Epithelial cell of esophagus (primary cell): ENCODE results near the gene RBM20.

Experiments used
- DNase-seq: peaks from one replicate; pipeline ENCODE4 v3.0.0; 2010; ENCODE audit warnings: low read depth
- H3K4me3 ChIP-seq: 2 replicates; pipeline ENCODE4 v1.5.1; 2011; ENCODE audit warnings: mild to moderate bottlenecking, low read length, control low read depth
- TF ChIP-seq, protein P1 (sequence below): IDR thresholded peaks from 2 replicates; pipeline ENCODE4 v1.5.1; 2011; ENCODE audit warnings: low read depth, mild to moderate bottlenecking, low read length, control low read depth, inconsistent platforms; ENCODE audit not compliant: insufficient read depth; ENCODE audit errors: missing control alignments

RBM20 gene

DNA sequence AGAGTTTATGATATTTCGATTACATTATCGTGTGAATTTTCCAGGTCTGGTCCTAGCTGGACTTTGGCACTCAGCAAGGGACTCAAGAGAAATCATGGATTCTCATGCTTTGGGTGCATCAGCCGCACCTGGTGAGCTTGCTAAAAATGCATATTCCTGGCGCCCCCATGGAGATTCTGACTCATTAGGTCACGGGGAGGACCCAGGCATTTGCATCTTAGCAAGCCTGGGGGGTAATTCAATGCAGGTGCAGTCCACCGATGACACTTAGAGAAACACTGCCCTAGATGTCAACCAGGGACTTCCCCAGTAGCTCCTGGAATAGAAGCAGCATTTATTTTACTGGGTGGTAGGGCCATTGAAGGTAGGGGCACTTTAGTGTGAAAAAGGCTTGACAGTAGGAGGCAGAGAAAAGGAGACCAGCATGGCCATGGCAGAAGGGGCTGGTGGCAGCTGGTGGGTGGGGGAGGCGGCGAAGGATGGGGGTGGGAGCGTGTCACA is 197.7 kb downstream of the RBM20 start:
- DNase-seq = no peak
- no peak overlapping the region for H3K4me3 ChIP-seq
- TF ChIP-seq, protein P1, sequence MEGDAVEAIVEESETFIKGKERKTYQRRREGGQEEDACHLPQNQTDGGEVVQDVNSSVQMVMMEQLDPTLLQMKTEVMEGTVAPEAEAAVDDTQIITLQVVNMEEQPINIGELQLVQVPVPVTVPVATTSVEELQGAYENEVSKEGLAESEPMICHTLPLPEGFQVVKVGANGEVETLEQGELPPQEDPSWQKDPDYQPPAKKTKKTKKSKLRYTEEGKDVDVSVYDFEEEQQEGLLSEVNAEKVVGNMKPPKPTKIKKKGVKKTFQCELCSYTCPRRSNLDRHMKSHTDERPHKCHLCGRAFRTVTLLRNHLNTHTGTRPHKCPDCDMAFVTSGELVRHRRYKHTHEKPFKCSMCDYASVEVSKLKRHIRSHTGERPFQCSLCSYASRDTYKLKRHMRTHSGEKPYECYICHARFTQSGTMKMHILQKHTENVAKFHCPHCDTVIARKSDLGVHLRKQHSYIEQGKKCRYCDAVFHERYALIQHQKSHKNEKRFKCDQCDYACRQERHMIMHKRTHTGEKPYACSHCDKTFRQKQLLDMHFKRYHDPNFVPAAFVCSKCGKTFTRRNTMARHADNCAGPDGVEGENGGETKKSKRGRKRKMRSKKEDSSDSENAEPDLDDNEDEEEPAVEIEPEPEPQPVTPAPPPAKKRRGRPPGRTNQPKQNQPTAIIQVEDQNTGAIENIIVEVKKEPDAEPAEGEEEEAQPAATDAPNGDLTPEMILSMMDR = no peak

DNA sequence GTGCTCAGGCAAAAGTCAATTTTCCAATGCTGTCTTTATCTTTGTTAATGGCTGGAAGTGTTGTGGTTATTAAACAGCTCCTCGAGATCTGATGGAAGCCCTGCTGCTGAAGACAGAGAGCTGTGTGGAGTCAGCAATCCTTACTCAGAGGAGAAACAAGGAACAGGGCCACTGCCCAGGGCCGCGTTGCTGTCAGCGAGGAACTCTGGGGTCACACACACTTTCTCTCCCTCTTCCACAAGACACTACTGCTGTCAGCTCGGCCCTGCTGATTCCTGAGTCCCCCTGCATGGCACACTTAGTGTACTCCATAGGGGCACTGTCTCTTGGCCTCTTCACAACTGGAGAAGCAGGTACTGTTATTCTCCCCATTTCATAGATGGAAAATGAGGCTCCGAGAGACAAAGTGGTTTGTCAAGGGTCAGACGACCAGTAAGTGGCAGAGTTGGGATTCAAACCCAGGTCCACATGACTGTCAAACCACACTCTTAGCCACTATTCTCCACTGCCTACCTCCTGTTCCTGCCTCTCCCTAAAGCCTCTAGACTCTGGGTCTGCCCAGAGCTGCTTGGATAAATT is 198.3 kb downstream of the RBM20 start:
- TF ChIP-seq, protein P1 = no peak
- no peak overlapping the region for H3K4me3 ChIP-seq
- no peak for DNase-seq

DNA sequence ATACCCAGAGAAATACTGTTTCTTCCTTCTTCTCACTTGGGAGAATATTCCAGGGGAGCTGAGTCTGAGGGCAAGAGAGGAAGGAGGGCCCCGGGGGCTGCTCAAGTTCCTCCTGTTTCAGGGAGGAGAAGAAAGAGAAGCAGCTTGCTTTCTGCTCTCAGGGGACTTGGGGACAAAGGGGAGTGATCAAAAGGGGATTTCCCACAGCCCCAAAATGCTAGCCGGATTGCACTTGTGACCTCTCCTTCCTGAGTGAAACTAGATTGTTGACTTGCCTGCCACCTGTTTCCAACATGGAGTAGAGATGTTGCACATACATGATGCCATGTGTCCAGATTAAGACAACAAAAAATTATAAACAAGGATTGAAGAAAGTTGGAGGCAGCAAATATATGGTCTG is 198.9 kb downstream of the RBM20 start:
- TF ChIP-seq, protein P1 = no peak
- H3K4me3 ChIP-seq = no peak overlapping the region
- no peak for DNase-seq

DNA sequence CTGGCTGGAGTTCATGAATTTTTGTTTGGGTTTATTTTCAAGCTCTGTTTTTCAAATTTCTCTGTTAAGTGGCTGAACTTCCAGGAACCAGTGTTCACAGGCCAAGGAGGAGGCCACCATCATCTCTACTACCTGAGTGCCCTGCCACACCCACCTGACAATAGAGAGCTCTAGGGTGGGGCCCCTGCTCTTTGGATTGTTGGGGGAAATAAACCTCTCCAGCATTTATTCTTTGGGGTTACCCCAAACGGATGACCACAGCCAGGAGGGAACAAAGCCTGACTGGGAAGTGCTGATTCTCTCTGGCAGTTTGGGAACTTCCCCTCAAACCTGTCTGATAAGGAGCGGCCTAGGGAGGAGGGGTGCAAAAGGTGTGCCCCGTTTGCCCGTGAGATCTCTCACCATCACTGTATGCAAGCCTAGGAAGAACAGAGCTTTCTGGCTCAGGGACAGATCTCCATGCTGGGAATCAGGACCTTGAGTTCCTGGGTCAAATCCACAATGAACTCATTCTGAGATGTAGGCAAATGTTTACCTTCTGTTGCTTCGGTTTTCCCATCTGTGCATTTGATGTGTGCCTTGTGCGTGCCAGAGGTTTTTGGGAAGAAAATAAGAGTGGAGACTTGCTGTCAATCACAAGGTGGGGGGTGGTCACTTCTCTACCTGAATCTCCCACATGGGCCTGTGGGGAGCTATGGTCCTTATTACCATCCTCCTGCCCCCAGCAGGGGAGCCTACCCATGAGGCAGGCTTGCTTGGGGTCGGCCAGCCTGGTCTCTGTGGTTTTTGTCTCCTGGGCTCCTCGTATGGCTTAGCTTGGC is 199.9 kb downstream of the RBM20 start:
- H3K4me3 ChIP-seq = no peak overlapping the region
- DNase-seq = no peak
- TF ChIP-seq, protein P1 = no peak

DNA sequence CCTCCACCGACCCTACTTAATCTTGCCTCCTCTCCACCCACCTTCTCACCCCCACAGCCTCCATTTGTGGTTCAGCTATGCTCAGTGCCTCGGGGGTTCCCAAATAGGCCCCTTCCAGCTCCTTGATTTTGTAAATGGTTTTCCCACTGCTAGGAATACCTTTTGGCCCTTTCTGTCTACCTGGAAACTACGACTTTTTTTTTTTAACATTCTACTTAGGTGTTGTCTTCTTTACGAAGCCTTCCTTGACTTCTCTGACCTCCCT is 200.4 kb downstream of the RBM20 start:
- DNase-seq = no peak
- no peak overlapping the region for H3K4me3 ChIP-seq
- TF ChIP-seq, protein P1 = no peak

DNA sequence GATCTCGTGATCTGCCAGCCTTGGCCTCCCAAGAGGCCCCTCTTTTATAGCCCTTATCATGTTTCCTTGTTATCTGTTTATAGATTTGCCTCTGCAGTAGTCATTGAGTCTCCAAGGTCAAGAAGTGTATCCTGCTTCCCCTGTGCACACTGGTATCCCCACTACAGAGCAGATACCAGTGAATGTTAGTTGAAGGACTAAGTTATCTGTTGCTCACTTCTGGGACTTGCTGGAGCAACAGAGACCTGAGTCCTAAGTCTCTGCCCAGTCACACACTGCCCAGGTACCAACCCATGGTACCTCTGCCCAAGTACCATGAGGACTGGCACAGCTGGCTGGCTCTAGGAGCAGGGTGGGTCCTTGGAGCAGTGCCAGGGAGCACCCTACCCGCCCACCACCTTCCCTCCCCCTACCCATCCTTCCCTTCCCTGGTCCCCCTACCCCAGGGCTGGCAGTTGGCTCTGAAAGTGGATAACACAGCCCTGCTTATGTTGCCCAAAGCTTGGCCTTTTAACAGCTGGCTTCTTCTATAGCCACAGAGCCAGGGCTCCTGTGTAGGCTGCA is 201.1 kb downstream of the RBM20 start:
- DNase-seq = no peak
- H3K4me3 ChIP-seq = no peak overlapping the region
- TF ChIP-seq, protein P1 = no peak
